GM21360 (cell line): ENCODE data around the gene SCGB2B2.
"Not testable (repeated sequence)": the region's sequence is repeated elsewhere in the genome, so short reads cannot be mapped to it uniquely, and the experiment has no call there.

Experiments used
- ATAC-seq: cut with Tn5 transposase; IDR thresholded peaks from one replicate; pipeline ENCODE4 v1.9.1; 2021; ENCODE audit warnings: mild to moderate bottlenecking, moderate library complexity; ENCODE audit not compliant: unreplicated experiment

The SCGB2B2 gene, protein sequence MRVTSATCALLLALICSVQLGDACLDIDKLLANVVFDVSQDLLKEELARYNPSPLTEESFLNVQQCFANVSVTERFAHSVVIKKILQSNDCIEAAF

DNA sequence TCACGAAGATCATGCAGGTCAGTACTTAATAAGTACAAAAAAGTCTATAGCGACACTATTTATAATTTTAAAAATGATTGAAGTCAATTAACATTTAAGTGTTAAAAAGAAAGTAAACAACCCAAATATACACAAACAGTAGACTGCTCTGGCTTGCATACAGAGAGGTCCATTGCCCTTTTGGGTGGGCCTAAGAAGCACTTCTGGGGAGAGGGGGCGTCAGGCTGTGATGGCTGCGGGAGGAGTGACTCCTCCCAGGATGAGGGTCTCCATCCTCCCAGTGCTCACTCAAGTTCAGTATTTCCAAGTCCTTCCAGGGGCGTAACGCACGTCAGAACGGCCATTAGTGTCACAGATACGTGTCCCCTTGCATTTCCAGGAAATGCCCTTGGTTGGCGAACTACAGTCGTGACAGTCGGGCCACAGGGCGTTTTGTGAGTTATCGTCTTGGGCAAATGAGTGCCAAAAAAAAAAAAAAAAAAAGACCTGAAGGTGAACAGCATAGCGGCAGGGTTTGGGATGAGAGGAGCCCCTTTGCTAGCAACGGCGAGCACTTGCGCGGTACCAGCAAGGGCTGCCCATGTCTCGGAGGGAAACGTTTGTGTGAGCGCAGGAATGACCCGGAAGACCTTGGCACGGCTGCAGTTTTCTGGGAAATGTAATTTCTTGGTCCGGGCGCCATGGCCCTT lies at the start of gene SCGB2B2:
SCGB2B2 (minus strand) TSS at position 463 of the 689 bp plus-strand sequence. CDS start 82,596 bp downstream, outside the sequence.
- ATAC-seq, result peak; percentile 50

DNA sequence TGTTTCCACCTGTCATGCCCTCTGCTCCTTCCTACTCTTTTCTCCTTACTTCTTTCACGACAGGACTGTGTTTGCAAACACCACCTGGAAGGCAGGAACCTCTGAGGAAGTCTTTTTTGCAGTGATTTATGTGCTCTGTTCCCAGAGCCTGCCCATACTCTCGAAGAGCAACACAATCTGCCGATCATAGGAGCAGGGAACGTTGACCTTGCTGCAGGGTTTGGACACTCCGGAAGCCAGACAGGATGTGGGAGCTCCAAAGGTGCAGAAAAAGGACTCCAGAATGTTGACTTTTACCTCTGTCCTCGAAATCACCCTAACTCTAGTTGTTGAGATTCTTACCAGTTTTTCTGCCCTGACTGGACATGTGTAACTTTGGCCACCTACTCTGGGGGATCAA lies 48.4 kb upstream of the SCGB2B2 start:
- no peak for ATAC-seq

DNA sequence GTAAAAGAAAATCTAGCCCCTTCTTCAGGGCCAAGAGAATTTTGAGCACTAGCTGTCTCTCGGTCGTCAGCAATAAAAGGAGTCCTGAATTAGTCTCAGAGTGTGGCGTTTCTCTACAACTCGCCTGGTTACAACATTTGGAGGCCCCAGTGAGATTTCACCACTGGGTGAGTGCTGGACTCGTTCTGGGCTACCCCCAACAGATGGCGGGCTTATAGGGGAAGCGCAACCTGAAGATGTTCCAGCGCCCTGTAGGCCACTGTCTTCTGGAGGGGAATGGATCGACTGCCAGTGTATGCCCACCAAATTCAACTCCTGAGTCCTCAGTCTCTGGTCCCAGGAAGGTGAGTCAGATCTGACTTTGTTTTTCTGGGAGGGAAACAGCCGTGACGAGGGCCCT lies 45.4 kb upstream of the SCGB2B2 start:
- no peak for ATAC-seq

DNA sequence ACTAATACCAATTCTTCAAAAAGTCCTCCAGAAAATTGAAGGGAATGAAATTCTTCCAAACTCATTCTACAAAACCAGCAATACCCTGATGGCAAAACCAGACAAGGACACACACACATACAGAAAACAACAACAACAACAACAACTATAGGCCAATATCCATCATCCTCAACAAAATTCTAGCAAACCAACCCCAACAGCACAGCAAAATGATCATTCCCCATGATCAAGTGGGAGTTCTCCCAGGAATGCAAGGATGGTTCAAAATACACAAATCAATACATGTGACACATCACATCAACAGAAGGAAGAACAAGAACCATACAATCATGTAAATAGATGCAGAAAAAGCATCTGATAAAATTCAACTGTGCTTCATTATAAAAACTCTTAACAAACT lies 38.4 kb upstream of the SCGB2B2 start:
- ATAC-seq, result no peak

DNA sequence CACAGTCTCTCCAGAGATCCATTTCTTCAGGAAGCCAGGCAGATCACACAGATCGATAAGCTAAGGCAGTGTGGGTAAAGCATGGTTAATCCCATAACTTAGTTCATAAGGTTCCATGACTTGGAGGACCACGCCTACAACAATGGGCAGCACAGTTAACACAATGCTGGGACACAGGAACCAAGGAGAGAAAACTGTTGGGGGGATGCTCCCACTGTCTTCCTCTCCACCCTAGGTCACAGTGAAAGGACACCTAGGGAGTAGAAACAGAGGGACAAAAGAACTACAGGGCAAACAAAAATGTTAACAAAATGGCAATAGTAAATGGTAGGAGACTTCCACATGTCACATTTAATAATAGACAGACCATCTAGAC lies 36.3 kb upstream of the SCGB2B2 start:
- ATAC-seq, result no peak

DNA sequence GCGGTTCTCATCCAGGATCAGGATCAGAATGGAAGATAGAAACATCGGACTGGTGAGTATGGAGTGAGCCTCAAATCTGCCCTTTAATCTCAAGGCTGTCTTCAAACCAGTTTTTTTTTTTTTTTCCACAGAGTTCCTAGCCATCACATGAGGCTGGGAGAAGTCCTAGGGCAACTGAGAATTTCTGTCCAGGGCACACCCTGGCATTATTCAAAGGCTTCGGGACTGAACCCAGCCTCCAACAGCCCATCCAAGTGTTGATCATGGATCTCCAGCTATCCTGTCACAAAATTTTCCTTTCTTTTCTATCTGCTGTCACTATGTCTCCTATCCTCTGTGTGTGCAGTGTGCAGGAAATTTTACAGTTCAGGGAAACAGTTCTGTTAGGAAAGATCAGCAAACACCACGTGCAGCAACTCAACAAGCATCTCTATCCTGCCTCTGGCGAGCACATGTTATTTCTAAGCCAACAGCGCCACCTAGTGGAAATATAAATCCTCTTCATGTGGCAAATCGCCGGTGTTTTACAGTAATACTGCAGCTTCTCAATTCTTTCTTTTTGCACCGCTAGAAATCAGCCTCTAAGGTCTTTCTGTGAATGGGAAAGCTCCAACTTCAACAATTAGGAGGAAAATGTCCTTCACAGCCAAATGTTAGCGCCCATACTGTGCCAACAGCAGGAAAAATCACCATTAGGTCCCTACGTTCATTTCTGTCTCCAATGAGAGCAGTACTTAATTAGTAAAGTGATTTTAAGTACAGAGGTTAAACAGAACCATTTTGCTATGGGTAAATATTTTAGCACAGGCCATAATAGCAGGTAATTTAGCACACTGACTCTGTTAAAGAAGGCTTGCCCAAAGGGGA lies 35.7 kb upstream of the SCGB2B2 start:
- ATAC-seq, result no peak

DNA sequence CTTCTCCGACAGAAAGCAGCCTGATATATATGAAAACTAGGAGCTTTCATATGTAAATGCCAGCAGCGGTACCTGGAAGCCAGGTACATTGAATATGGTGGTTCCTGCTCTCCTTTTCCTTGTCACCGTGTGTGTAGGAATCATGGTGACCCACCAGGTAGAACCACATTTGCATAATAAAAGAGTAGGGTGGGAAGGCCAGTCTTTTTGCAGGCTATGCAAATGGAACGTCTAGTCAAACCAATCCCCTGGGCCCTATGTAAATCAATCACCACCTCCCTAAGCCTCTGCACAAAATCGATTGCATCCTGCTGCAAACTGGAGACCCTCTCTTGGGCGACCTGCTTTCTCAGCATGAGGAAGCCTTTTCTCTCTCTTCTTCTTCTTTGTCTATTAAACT lies 34.9 kb upstream of the SCGB2B2 start:
- ATAC-seq, result no peak

DNA sequence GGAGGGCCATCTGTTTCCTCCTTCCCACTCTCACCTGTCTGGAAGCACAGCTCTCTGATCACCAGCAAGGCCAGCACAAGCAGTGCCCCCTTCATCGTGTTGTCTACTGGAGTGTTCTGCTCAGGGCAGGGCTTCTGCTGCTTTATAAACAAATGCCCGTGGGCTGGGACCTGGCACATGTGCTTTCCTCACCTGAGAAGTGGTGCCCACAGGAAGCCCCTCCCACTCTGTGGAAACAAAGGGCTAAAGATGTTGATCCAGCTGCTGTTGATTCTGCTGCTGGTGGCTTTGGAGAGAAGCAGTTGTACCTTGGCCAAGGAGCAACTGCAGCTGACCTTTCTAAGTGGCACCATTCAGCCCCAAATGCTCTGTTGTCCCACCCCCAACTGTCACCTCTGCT lies 30.7 kb upstream of the SCGB2B2 start:
- no peak for ATAC-seq

DNA sequence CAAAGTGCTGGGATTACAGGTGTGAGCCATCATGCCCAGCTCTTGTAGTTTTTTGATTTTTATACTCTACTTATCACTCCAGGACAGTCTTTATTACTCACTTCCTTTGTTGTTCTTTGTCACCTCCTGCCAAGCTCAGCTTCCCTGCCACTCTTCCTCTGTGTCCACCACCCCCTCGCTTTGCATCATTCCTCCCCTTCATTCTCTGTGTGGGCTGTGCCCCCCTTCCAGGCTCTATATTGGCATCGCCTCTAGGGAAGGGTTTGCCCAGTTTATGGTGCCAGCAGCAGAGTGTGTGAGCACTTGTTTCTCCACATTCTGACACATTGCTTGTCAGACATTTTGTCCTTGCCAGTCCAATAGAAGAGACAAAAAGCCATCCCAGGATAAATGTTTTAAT lies 15.6 kb upstream of the SCGB2B2 start:
- no peak for ATAC-seq

DNA sequence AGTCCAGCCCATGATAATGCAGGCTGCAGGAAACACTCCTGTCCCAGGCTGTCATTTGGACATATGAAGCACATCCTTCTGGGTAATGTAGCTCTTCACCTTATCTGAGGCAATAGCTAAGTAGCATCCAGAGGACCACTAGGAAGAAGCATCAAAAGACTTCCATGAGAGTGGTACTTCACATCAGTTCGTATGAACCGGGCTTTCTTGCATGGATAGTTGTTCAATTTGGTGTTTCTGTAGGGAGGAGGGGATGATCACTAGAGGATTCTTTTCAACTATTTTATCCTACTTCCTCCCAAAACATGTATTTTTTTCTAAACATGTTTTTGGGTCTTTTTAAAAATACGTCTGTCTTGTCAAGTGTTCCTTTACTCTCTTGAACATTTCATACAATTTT lies 13.4 kb upstream of the SCGB2B2 start:
- no peak for ATAC-seq

DNA sequence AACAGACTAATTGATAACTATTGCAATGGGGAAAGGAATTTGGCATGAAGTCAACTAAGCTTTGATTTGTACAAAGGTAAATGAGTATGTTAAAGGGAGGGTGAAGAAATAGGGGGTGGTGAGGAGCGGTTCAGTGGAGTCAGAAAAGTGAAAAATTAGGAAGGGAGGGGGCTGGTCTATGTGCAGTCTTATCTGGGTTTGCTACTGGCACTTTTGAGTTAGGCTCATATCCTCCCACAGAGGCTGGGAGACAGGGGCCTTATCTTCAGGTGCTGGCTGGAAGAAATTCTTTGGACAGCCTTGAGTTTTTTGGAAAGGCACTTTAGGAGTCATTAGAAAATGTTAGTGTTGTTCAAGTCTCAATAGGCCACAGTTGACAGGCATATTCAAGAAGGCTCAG lies 11.6 kb upstream of the SCGB2B2 start:
- no peak for ATAC-seq

DNA sequence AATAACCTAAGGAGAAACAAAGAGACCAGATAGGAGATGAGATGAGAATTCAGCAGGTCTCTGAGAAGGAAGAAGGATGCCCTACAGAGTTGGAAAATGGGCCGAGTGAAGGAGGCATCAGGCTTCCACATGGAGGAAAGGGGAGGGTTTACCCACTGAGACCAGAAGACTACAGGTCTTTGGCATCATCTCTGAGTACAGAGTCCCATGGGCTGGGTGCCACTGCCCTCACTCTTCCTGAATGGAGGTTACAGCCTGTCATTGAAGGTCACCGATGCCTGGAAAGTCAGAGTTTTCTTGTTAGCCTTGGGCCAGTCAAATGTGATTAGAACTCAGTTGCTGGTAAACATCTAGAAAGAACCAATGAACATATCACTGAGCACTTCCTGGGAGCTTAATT lies 10.4 kb upstream of the SCGB2B2 start:
- ATAC-seq, result no peak

DNA sequence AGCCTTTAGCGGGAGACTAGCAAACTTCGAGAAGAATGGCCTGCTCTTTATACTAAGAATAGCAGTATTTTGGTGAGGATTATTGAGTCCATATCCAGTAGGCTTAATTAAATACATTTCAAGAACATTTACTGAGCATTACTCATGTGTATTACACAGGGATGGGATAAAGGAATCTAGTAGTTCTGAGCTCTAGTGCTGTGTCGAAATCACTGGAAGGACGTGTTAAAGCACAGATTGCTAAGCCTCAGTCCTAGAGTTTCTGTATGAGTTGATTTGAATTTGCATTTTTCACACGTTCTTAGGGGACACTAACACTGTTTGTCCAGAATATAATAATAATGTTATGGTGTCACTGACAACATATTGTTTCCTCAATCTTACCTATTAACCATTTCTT lies 9.5 kb upstream of the SCGB2B2 start:
- no peak for ATAC-seq

DNA sequence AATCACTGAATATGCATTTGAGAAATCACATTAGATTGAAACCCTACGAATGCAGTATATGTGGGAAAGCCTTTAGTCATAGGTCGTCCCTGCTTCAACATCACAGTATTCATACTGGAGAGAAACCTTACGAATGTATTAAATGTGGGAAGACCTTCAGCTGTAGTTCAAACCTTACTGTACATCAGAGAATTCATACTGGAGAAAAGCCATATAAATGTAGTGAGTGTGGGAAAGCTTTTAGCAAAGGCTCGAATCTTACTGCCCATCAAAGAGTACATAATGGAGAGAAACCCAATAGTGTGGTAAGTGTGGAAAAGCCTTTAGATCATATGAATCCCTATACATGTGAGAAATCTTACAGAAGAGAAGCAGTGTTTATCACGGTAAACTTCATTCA lies 8.3 kb upstream of the SCGB2B2 start:
- ATAC-seq, result not testable (repeated sequence)

DNA sequence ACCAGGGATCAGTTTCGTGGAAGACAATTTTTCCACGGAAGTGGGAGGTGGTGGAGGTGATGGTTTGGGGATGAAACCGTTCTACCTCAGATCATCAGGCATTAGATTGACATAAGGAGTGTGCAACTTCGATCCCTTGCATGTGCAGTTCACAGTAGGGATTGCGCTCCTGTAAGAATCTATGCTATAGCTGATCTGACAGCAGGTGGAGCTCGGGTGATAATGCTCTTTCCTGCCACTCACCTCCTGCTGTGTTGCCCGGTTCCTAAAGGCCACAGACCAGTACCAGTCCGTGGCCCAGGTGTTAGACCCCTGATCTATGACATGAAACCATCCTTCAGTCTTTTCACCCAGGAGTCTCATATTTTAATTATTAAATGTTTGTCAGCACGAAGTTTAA lies 4.5 kb upstream of the SCGB2B2 start:
- no peak for ATAC-seq

DNA sequence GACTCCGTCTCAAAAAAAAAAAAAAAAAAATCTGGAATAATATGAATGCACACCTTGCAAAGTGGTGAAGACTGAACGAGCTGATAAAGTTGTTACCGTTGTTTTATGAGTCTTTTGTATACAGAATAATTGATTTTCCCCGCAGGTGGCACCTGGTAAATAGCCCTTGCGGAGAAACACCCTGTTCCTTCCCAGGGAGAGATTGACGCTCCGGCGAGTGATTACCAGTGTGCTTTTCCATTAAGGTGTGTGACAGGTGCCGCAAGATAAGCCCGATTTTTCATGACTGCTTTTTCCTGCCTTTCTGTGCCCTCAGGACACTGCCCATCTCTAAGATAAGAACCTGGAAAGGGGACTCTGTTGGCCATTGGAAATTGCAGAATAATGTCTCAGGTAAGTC lies 1.5 kb upstream of the SCGB2B2 start:
- no peak for ATAC-seq

DNA sequence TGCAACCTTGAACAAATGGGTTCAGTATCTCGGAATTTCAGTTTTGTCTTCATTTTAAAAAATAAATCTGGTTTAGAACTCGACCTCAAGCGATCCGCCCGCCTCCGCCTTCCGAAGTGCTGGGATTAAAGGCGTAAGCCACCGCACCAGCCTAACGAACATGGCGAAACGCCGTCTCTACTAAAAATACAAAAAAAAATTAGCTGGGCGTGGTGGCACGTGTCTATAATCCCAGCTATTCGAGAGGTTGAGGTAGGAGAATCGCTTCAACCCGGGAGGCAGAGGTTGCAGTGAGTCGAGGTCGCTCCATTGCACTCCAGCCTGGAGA lies 1.1 kb upstream of the SCGB2B2 start:
- no peak for ATAC-seq

DNA sequence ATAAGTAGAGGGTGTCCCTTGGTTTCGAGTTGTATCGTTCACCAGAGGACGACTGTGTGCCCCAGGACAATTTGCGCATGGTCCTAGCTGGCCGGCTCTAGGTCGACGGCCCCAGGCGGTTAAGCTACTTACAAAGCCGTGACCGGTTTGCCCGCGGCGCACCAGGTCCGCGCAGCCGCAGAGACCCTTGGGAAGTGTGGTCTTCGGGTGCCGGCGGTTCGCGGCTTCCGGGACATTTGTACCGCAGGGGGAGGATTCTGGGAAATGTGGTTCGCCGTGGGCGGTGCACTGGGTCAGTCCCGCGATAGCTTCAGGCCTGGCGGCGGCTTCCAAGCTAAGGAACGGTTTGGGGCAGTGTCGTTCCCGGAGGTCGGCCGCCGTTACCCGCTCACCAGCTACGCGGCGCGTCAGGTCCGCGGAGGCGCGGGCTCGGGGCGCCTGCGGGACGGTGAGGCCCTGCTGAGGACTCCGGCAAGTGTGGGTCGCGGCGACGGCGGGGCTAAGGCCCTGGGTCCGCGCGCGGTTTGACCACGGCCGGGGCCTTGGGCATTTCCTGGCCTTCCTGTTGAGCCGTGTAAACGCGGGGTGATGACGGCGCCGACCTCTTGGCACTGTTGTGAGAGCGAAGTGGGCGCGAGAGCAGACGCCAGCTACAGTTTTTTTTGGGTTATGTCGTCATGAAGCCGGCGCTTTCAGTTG lies 576 bp upstream of the SCGB2B2 start, which contains the start of gene ZNF302:
ZNF302 (plus strand) TSS at position 293 of the 699 bp plus-strand sequence. CDS start 1,127 bp downstream, outside the sequence.
- peak; percentile 80 for ATAC-seq

DNA sequence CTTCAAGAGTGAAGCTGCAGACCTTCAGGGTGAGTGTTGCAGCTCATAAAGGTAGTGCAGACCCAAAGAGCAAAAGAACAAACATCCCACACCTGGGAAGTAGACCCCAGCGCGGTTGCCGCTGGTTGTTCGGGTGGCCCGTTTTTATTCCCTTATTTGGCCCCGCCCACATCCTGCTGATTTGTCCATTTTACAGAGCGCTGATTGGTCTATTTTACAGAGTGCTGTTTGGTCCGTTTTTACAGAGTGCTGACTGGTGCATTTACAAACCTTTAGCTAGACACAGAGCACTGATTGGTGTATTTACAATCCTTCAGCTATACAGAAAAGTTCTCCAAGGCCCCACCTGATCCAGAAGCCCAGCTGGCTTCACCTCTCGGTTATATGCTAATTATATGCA lies 1.0 kb downstream of the SCGB2B2 start:
- ATAC-seq, result no peak

DNA sequence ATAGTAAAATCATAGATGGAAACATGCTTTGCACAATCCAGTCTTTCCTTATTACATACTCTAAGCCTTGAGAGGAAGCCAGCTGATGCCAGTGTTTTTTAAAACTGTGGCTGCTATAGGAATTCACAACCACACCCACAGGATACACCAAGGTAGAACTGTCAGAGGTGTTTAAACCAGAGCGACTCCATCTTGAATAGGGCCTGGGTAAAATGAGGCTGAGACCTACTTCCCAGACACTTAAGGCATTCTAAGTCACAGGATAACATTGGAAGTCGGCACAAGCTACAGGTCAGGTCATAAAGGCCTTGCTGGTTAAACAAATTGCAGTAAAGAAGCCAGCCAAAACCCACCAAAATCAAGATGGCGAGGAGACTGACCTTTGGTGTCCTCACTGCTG lies 1.7 kb downstream of the SCGB2B2 start:
- ATAC-seq, result no peak

DNA sequence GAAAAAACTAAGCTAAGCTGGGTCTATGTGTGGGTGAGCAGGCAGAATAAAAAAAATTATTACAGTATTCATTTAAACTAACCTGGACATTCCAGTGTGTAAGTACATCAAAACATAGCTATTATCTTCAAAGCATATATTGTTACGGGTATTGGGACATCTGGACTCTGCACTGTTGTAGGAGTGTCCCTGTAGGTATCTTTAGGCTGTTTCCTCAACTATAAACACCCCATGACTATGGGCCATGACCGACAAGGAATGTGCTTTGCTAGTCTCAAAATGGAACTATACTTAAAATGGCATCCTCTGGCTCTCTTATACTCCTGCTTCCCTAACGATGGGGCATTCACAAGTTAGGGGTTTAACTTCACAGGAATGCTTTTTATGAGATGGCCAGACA lies 3.4 kb downstream of the SCGB2B2 start:
- ATAC-seq, result no peak

DNA sequence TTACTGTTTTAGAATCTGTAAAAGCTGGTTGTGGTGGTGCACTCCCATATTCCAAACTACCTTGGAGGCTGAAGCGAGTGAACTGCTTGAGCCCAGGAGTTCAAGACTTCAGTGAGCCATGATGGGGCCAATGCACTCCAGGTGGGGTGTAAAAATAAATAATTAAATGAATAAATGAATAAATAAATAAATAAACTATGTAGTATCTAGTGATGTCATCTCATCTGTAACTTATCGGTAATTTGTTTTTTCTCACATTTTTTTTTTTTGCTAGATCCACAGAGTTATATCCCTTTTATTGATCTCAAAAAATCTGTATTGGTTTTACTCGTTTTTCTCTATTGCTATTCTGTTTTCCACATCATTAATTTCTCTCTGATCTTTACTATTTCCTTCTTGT lies 5.0 kb downstream of the SCGB2B2 start:
- ATAC-seq, result no peak
